HEK293 (cell line): ENCODE results near the gene DAZAP1.

Source experiments
- PBX3 ChIP-seq: sonication (generic); formaldehyde crosslinking; IDR thresholded peaks from 2 replicates; pipeline ENCODE4 v1.8.1; 2022; ENCODE audit warnings: mild to moderate bottlenecking, moderate library complexity, missing genetic modification reagents
- ZBTB8A ChIP-seq: fragments of 450-650 bp; formaldehyde crosslinking; IDR thresholded peaks from 2 replicates; pipeline ENCODE4 v1.5.1; 2016; ENCODE audit warnings: missing biosample characterization, missing genetic modification characterization
- TF ChIP-seq, protein P1 (sequence below): fragments of 450-650 bp; formaldehyde crosslinking; IDR thresholded peaks from 2 replicates; pipeline ENCODE4 v1.5.1; 2016; ENCODE audit warnings: missing biosample characterization, missing genetic modification characterization

DNA sequence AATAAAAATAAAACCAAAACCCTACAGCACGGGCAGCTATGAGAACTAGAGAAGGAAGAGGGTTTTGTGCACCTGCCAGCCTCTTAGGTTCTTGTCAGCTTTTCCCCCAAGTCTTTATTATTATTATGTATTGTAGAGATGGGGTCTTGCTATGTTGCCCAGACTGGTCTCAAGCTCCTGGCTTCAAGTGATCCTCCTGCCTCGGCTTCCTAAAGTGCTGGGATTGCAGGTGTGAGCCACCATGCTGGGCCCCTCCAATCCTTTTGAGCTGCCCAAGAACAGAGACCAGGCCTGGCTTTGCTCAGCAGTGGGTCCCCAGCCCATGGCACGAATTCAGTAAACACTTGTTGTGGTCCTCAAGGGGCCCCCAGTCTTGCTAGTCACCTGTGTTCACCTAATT is 25.1 kb upstream of the DAZAP1 start:
- TF ChIP-seq PBX3 (CRISPR knock-in tag) (no peak), ZBTB8A (tag by site-specific recombination) (no peak)
- TF ChIP-seq, protein P1, sequence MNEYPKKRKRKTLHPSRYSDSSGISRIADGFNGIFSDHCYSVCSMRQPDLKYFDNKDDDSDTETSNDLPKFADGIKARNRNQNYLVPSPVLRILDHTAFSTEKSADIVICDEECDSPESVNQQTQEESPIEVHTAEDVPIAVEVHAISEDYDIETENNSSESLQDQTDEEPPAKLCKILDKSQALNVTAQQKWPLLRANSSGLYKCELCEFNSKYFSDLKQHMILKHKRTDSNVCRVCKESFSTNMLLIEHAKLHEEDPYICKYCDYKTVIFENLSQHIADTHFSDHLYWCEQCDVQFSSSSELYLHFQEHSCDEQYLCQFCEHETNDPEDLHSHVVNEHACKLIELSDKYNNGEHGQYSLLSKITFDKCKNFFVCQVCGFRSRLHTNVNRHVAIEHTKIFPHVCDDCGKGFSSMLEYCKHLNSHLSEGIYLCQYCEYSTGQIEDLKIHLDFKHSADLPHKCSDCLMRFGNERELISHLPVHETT (tag by site-specific recombination) = no peak
